NOMO-1 treated with DMSO at 0.1 percent for 48 hours (cell line): ENCODE measurements around the gene PUM2.
"Not testable (repeated sequence)": the region's sequence is repeated elsewhere in the genome, so short reads cannot be mapped to it uniquely, and the experiment has no call there.

Source experiments
- DNase-seq: peaks from one replicate; lab custom pipeline; 2025; ENCODE audit not compliant: unreplicated experiment; lab: John Stamatoyannopoulos, UW

The PUM2 gene

GRCh38 chr2:20234597-20234996 is 116.0 kb downstream of the PUM2 start:
- DNase-seq: not testable (repeated sequence)

DNA sequence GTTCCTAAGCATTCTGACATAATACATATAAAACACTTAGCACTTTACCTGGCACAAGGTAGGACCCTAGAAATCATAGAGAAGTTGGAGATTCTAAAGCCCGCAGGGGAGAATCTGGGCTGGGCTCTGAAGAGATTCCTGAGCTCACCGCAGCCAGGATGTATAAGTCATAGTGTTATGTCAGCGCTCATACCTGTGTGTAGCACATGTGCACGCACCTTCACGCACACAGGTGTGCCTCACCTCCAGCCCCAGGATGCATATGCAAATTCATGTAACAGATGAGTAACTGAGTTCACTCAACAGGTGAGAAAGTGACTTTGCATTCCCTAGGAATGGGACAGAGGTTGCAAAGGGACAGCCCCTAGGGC is 117.8 kb downstream of the PUM2 start:
- DNase-seq: no peak

DNA sequence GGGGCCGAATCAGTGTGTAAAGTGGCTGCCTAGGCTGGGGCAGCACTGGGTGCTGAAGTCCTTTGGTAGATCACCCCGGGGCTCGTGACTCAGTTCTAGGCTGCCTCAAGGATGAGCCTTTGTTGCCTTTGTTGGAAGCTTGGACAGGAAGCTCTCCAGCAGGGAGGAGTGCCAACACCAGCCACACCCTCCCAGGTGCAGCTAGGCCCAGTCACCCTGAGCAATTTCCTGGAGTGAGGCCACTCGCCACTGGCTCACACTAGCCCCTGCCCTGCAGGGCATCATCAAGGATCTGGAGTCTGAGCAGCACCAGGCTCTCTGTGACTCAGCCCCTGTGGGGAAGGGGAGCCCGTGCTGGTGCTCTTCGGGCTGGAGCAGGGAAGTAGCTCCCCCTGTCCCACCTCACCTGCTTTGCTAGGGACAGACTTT is 119.0 kb downstream of the PUM2 start:
- no peak for DNase-seq

- DNase-seq: no peak
Measured at GRCh38 chr2:20231159-20231558, 119.5 kb downstream of the PUM2 start.

DNA sequence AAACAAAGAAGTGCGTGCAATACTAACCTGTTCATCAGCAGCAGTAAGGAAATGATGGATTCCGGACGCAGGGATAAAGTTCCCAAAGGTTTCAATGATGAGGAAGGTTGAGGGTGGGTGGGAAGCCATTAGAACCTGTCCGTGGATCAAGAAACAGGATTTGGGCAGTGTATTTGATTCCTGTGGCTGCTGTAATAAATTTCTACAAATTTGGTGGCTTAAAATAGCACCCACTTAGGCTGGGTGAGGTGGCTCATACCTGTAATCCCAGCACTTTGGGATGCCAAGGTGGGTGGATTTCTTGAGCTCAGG is 120.6 kb downstream of the PUM2 start:
- DNase-seq: no peak

GRCh38 chr2:20229322-20230113 is 121.1 kb downstream of the PUM2 start:
- no peak for DNase-seq

DNA sequence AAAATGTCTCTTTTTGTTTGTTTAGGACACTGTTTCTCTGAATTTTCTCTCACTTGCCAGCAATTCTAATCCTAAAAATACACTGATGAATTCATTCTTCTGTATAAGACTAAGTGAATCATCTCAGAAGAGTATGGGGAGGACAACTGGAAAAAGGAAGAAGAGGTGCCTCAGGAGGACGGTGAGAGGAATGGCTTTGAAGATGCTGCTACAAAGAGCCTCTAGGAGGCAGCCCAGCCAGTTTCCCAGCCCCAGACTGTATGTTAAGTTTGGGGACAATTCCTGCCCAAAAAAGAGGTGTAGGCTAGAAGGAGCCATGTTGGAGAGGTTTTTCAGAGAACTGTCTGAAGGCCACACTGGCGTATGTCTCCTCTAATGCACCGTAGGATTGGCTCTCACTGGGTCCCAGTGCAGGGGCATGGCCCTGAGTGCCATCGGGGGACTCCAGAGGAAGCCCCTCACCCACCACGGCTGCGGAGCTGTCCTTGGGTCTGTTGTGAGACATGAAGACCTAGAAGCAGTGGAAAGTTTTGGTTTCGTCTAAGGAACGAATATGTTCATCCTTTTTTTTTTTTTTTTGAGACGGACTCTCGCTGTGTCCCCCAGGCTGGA is 122.6 kb downstream of the PUM2 start:
- DNase-seq: no peak

DNA sequence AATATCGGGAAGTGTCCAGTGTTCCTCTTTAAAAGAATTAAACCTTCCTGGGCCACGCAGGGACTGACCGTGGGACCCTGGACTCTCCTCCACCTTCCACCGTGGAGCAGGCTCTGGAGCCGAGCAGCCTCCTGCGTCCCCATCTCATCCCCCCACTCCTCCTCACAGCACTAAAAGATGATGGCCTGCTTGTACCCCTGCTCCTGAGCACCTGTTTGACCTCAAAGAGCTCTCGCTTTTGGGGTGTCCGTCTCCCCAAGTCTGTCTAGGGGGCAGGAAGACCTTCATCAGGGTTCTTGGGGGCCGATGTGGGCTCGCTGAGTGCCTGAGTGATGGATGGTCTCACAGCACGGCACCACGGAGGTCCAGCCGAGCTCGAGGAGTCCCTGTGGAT is 124.5 kb downstream of the PUM2 start:
- no peak for DNase-seq

DNA sequence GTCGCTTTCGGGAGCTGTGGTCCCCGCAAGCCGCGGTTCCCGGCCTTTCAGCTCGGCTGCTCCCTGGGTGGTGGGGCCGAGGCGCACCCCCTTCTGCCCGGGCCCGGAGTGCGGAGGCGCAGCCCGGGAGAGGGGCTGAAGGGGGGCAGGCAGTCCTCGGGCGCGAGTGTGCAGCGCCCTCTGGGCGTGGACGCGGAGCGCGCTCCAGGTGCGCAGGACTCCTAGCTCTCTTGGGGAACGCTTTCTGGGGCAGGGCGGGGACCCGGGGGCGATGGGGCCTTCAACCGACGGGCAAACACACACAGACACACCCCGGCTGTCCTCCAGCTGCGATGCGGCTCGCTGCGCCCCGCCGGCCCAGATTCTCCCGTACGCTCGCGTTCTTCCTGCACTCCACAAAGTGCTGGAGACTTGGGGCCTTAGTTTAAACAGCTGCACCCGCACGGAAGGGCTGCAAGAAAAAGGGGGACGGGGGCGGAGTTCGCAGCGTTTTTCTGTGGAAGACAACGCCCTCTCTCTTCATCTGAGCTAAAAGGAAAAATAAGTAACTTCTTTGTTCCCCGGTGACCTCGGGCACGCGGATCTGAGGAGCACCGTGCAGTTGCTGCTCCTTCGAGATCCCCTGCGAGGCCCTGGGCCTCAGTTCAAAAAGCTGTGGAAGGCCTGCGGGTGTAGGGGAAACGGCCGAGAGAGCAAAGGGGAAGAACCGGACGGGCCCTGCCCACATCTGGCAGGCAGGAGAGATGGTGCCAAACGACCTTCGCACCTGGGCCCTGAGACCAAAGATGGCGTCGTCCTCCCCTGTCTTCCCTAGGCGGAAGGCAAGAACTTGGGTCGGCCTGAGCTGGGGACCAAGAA is 125.1 kb downstream of the PUM2 start:
- peak; percentile 13 for DNase-seq

DNA sequence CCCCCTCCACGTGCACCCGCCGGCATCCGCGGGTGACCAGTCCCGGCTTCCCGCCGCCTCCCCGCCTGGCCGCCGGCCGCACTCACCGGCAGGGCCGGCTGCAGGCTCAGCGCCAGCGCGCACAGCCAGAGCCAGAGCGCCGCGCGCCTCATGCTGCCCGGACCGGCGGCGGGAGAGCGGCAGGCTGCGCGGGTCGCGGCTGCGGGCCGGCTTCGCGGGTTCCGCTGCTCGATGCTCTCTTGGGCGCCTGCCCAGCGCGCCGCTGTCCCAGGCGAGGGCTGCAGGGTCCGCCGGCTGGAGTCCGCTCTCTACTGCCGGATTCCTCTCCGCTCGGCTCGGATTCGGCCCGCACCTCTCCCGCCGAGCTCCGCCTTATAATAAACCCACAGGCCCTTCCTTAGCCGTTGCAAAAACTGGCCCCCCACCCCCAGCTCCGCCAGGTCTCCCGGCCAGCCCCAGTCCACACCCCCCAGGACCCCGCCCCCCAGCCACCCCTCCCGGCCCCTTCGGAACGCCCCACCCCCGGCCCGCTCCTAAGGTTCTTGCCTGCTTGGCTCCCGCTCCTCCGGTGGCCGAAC is 125.8 kb downstream of the PUM2 start, which contains the start of gene SDC1:
TSS of gene SDC1 (minus strand) at position 415 of the 578 bp plus-strand sequence. CDS start at position 152, 263 bp downstream.
- no peak for DNase-seq

DNA sequence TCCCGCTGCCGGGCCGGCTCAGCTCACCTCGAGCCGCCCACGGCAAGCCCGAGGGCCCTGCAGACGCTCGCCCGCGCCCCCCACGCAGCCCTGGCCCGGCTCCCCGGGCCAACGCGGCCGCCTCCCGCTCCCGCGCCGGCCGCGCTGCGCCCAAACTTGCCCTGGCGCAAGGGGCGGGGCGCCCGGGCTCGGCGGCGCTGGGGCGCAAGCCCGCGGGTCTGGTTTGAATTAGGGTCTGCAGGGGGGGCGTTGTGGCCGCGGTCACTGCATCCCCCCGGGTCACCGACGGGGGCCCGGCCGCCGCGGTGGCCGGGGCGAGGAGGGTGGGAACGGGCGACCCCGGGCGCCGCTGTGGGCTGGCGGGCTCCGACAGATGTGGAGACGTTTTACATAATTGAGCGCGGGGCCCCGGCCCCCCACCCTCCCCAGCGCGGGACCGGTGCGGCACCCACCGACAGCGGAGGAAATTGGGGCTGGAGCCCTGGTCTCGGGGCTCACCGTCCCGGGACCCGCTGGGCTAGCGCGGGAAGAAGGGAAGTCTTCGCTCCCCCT is 126.4 kb downstream of the PUM2 start:
- DNase-seq: no peak

GRCh38 chr2:20223407-20224163 is 127.1 kb downstream of the PUM2 start:
- DNase-seq: no peak

GRCh38 chr2:20222769-20223406 is 127.8 kb downstream of the PUM2 start:
- no peak for DNase-seq

DNA sequence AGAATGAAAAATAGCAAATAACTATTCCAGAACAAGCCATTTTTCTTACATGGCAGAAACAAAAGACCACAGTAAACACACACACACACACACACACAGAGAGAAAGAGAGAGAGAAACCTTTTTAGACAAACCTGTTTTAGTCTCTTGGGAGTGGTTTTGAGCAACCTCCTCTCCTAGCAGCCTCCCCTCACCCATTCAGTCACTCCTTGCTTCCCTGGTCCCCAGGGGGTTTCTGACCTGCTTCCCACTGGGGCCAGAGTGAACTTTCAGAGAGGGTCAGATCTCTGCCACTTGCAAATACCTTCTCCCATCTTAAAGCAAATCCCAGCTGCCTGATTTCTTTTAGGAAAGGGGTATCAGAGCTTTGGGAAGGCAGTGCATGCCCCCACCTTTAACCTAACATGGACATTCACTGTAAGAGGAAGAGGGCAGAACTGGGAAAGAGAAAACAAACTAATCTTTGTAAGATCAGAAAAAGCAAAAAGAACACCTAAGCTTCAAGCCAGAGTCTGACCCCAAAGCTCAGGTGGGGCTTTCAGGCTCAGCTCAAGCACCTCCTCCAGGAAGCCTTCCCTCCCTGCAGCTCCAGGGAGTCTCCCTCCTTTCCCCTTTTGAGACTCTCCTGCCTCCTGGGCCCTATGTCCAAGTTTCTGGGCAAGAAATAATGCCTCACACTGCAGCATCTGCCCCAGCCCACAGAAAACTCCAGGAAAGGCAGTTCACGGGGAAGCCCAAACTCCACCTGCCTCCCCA is 128.5 kb downstream of the PUM2 start:
- DNase-seq: no peak

GRCh38 chr2:20221555-20221973 is 129.1 kb downstream of the PUM2 start:
- DNase-seq: no peak

DNA sequence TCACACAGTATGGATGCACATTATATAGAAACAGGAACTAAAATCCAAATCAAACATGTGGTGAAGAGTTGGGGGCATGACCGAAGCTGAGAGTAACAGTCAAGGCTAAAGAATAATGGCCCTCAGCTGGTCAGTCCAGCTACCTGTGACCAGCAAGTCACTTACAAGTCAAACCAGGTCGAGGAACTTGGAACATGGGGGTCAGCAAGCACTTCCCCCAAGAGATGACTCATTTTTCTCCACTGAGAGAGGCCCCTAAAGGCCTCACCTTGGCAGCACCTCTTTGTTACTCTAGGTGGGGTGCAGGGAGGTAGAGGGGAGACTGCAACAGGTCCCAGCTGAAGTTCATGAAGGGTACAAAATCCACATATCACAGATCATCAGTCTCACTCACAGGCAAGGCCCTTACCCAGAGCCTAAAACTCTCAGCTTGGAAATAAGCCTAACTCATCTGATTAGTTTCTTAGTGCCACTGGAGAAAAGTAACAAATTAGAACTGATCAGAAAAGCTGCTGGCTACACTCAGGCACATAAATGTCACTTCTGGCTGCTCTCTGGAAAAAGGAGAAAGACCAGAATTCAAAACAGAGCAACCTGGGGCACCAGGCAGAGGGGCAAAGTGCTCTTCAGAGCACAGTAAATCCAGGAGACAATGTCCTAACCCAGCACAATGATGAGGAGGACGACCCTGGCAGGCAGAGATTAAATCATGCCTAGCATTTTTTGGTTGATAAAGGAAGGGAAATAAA is 129.7 kb downstream of the PUM2 start:
- no peak for DNase-seq

DNA sequence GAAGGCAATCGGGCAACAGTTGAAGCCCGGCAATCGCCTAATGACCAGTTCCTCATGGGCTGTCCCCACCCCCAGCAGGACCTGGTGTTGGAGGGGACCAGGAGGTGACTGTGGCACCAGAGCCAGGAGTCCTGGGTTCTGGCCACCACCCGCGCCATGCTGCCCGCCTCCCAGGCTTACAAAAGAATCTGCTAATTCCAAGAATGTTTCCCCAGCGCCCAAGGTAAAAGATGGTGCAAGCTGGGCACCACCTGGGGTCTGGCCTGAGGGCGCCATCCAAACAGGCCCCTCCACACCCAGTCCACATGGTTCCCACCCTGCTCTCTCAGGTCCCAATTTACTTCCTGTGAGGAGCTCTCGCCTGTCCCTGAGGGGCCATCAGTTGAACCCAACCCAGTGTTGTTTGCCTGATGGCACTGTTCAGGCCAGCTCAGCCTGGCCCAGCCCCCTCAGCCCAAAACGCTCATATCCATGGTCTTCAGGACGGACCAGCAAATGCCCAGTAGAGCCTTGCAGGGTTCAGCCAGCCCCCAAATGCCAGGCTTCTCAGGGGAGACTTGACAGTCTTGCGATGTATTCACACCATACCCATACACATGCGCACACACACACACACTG is 130.8 kb downstream of the PUM2 start:
- DNase-seq: no peak
